Stimulated activated CD4-positive, alpha-beta T cell treated with anti-CD3 and anti-CD28 coated beads, Interleukin-4, amount 100 ng/mL, for 4 hours (primary cell): Measurements from ENCODE around the gene PARD6G.
"Not testable (repeated sequence)": the region's sequence is repeated elsewhere in the genome, so short reads cannot be mapped to it uniquely, and the experiment has no call there.

Experiments
- DNase-seq, 2 experiments: peaks; one replicate each; pipeline ENCODE4 v3.0.0-alpha.2; 2020

PARD6G gene

DNA sequence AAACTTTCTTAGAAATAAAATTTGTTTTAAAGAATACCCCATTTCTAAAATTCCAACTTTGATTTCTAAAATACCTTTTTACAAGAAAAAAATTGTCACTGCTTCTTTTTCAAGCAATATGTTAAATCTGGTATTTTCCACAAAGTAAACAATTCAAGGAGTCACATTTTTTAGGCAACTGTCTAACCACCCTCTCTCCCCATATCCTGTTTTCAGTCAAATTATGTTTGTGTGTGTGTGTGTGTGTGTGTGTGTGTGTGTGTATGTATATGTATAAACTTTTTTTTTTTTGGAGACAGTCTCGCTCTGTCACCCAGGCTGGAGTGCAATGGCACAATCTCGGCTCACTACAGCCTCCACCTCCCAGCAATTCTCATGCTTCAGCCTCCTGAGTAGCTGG lies 79.0 kb downstream of the PARD6G start:
- DNase-seq, result no peak

DNA sequence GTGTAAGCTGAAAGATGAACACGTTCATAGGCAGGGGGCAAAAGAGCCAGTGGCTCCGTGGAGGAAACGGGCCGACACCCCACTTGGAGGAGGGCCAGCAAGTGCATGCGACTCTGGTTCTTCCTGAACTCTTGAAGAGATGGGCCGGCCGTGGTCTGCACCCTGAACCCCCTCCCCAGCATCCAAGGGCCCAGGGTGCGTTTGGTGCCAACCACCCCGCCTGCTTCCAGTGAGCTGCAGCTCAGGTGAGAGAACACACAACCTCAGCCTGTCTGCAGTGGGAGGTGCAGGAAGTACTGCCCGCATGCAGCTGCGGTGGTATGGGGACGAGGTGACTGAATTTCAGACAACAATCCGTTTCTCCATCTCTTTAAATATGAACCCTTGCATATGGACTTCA lies 79.4 kb downstream of the PARD6G start:
- no peak for DNase-seq

DNA sequence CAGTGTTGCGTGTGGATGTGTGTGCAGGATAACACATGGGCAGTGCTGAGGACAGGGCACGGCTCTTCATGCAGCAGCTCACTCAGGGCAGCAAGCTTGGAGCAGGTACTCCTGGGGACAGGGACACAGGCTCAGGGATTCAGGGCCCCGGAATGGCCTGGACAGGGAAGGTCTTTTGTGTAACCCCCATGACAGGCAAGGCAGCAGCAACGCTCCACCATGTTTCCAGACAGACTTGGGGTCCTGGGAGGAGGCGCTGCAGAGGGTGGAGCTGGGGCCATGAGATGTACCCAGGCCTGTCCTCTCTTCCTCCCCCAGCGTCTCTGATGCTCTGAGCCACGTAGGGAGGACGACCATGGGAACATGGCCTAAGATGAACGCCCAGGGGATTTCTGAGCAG lies 80.0 kb downstream of the PARD6G start:
- DNase-seq, result no peak

DNA sequence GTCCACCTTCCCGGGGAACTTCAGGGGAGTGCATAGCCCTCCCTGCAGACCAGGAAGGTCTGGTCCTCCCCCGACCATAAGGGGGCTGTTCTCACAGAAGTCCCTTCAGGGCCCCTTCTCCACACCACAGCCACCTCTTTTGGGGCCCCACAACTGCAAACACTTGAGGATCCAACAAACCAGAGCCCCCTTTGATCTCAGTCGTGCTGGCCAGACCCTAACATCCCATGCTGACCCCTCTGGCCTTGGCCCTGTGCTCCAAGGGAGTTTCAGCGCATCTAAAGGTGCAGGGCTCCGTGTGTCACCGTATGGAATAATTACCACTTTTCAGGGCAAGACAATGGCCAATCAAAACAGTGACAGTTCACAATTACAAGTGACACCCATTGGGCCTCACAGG lies 80.6 kb downstream of the PARD6G start:
- no peak for DNase-seq

DNA sequence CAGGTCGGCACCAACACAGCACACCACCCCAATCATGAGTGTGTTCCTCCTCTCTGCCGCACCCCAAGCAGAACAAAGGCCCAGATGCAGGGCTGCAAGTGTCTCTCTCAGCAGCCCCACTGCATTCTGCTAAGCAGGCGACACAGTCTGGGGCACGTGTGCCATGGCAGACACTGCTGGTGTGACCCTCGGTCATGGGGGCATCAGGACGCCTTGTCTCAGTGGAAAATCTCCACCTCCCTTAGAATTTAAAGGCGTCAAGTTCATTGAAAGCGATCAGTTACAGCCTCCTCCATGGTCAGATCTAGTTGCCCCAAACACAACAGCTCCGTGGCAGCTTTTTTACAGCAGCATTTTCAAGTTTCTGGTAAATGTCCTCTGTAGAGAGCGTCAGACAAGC lies 81.1 kb downstream of the PARD6G start:
- DNase-seq, result no peak

DNA sequence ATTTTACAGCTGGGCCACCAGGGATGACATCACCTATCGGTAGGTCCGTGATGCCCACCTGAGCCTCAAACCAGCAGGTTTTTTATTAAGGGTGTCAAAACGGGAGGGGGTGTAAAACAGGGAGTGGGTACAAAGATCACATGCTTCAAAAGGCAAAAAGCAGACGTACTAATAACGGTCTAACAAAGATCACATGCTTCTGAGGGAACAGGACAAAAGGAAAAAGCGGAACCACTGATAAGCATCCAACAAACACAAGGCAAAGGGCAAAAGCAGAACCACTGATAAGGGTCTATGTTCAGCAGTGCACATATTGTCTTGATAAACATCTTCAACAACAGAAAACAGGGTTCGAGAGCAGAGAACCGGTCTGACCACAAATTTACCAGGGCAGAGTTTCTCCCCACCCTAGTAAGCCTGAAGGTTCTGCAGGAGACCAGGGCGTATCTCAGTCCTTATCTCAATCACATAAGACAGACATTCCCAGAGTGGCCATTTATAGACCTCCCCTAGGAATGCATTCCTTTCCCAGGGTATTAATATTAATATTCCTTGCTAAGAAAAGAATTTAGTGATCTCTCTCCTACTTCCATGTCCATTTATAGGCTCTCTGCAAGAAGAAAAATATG lies 82.5 kb downstream of the PARD6G start:
- not testable (repeated sequence) for DNase-seq

DNA sequence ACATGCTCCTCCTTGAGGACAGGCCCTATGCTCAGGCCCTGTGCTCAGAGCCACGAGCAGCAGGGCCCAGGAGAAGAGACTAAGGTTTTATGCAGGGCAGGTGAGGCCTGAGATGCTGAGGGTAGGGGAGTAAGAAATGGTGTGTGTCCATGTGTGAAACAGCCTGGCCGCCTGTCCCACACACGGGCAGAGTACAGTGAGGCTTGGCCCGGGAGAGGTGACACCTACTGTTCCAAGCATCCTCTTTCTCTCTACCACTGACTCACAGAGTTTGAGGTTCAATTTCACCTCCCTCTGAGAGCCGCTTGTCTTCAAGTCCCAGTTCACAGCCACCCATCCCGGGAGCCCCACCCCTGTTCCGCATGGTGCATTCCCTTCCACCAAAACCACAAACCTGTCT lies 84.1 kb downstream of the PARD6G start:
- no peak for DNase-seq

DNA sequence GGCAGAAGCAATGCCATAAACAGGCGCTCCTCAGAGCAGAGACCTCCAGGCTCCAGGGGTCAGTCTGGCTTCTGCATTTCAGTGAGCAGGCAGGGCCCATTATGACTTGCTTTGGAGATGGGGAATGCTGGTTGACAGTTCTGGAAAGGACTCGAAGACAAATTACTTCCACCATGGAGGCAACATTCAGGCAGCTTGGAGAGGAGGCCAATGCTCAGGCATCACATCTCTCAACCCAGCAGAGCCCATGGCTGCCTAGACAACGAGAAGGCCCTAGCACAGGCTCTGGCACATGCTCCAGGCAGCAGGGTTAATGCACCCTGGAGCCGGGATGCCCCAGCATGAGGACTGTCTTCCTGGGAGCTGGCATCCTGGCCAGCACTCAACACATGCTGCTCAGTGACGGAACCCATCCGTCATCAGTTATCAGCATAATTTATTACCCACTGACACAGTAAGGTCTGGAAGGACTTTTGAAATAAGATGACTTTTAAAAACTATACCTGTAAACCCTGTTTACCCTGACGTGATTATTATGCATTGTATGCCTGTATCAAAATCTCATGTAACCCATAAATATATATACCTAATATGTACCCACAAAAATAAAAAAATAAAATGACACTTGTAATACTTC lies 85.4 kb downstream of the PARD6G start:
- DNase-seq, result no peak

DNA sequence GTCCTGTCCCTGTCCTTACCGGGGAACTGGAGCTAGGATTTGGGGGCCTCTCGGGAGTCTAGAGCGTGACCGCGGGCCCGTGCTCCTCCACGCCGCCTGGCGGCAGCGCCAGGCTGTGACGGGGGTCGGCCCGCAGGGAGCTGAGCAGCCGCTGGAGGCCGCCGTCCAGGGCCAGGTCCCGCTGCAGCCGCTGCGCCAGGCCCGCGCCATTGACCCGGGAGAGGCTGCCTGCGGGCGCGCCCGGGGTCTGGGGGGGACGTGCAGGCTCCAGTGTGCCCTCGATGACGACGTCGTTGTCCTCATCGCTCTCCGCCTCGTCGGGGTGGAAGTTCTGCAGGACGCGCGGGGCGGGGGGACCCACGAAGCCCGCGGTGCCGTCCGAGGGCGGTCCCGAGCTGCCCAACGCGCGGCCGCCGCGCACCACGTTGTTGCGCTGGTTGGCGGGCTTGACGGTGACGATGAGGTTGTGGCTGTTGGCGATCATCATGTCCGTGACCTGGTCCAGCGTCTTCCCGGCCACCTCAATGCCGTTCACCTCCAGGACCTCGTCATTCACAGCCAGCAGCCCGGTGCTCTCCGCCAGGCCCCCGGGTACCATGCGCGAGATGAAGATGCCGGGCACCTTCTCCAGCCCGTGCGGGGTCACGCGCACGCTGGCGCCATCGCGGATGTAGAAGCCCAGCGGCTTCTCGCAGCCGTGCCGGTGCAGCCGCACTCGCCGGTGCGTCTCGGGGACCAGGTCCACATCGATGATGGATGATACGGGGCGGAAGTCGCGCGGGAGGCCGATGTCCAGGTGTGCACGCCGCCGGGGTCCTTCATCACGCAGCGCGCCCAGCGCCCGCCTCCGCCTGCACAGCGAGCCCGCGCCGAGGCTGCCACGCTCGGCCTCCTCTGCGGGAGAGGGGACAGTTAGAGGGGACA lies 87.3 kb downstream of the PARD6G start:
- peak; percentile 7 to 32 for DNase-seq

DNA sequence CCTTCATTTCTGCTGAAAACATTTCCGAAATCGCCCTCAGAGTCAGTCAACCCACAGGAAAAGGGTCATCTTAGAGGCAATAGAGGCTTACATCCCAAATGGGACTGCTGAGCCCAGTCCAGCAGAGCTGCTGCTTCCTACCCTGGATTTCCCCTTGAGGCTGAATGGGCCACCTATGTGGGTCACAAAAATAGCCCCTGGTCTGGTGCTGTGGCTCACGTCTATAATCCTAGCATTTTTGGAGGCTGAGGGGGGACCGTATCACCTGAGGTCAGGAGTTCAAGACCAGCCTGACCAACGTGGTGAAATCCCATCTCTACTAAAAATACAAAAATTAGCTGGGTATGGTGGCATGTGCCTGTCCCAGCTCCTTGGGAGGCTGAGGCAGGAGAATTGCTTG lies 88.9 kb downstream of the PARD6G start:
- no peak for DNase-seq

DNA sequence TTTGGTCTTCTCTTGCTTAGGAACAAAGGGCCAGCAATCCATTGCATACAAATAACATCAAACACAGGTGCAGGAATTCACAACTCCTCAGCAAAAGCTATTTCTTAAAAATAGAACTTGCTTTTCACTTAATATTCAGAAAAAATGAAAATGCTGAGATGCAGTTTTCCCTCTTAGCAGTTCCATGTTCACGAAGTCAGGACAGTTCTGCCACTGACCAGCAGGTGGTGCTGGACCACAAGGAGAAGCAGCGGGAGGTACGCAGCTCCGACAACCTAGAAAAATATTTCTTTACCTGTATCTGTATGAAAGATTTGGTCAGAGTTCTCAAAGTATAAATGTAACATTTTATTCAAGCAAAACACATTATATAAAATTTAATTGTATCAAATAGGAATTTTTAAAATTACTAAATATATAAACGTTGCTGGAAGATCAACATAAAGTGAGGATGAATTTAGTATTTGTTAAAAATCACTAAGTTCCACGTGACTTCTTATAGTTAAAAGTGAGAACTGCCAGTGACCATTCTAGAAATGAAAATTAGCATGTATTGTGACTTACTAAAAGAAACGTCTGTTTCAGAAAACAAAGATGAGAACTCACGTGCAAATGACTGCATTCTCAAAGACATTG lies 89.5 kb downstream of the PARD6G start:
- peak; percentile 64 to 70 for DNase-seq

DNA sequence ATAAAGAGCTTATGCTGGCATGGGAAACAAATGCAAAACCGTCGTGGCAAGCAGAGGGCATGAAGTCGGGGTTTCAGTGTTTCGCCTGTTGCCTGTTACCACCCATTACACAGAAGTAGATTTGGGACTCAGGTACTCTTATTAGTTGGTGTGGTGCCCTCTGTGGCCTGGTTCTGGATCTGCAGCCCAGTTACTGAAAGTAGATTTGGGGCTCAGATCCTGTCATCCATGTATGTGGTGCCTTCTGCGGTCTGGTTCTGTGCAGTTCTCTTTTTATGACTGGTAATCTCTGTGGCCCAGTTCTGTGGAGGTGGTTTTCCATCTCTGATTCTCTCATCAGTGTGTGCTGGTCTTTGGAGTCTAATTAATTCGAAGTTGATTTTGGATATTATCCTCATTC lies 93.0 kb downstream of the PARD6G start:
- peak in 1 of 2 experiments; percentile 14 for DNase-seq

DNA sequence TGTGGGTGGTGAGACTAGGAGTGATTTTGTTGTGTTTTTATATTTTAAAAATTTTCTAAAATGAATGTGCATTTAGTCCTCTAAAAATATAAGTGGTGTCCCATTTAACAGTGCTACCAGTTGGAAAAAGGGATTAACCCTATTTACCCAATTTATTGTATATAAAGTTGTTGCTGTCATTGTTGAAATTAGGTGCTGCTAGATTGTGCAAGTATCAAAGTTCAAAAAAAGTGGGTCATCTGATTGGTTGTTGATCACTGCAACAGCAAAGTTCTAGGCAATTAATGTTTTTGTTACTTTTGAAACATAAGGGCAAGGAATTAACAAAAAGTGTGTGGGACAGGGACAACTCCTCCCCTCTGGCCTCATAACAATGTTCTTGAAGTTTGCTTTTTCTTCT lies 97.6 kb downstream of the PARD6G start:
- no peak for DNase-seq

DNA sequence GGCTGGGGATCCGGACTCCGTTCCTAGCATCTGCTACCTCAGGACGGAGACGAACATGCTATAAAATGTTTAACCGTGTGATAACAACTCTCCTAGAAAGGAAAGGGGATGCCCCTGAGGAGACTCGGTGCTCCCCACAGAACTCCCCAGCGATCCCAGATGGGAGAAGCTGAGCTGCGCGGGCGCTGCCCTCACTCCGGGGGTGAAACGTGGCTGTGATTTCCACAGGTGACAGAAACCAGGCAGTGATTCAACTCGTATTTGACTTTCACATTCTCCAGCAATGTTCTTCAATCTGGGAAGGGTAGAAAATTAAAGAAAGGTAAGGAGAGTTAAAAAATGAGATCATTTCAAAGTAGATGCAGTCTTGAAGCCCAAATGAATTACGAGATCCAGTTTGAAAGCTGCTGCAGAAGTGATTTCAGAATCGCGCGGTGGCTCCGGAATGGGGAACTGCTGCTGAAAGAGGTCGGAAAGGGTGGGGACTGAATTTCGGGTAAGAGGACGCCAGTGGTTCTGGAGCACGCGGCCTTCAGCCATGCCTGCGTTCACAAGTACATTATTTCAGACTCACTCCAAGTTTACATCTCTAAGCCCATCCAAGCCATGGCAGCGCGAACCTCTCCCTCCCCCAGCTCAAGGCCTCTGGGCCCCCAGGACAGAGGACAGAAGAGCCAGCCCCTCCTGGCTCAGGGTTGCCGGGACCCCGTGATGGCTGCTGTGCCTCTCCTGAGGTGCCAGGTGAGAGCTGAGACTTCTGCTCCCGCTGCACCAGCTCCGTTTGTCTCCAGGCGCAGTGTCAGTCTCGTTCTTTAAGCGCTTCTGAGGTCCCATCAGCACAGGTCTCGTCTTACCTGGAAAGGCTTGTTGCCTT lies 98.8 kb downstream of the PARD6G start:
- no peak for DNase-seq

DNA sequence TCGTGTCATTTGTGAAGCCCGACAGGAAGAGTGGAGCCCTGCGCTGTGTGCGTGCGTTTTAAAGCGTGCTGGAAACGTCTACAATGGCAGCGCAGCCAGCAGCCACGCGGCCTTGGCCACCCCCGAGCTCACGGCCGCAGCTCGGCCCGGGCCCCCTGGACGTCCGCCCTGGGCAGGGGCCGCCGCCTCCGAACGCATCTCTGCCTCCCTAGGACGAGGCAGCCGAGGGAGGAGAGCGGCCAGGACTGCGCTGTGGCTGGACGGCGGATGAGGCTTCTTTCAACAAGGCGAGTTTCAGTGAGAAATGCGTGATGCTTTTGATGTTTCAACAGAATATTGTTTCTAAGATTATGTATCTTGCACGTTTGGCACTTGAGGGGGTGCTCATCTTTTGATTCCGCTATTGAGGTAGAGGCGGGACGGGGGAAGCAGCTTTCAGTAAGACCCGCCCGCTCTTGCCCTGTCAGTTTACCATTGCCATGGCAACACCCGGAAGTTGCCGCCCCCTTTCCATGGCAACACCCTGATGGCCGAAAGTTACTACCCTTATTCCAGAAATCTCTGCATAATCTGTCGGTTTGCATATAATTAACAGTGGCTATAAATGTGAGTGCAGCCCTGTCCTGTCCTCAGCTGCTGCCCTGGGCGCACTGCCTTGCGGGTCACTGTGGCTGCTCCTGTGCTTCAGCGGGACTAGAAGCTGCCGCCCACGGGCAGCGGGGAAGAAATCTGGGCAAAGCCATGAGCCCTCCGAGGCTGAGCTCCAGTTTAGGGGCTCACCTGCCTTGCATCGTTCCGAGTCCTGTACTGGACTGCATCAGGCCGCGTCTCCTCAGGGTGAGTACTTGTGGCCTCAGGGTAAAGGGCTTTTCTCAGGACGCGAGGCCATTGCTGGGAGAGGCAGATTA lies 99.6 kb downstream of the PARD6G start:
- DNase-seq, result peak; percentile 65 to 75

DNA sequence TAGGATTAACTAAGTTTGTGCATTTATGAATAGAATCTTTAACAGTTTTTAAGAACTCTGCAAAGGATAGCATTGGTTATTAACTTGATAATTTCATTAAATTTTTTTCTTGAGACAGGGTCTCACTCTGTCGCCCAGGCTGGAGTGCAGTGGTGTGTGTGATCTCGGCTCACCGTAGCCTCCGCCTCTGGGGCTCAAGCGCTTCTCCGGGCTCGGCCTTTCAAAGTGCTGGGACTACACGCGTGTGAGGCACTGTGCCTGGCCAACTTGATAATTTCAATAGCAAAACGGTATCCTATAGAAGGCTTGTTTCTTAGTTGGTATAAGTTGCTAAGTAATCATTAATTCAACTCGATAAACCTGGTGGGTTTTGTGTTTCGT lies 100.3 kb downstream of the PARD6G start:
- DNase-seq, result no peak

DNA sequence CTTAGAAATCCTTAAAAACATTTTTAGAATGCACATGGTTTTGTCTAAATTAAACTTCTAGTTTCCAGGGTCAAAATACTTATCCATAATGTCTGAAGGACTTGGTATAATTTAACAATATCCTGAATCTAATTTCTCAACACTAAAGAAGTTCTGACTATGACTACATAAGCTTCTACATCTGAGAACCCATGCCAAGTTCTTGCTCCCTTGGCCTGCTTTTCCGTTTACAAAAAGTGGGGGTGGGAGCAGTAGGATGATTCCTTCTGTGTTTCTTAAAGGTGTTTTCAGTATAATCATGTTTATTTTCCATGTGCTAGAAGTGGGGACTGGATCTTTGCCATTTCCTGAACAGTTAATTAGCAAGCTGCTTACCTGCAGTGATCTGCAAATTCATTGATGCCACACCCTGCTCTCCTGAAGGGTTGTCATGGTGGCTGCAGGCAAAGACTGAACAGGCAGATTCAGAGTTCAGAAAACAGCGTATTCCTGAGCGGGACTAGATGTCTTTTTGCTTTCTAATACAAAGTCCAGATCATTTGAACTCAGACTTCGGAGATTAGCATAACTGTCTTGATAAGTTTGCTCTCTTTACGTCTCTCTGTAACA lies 102.0 kb downstream of the PARD6G start:
- DNase-seq, result no peak

DNA sequence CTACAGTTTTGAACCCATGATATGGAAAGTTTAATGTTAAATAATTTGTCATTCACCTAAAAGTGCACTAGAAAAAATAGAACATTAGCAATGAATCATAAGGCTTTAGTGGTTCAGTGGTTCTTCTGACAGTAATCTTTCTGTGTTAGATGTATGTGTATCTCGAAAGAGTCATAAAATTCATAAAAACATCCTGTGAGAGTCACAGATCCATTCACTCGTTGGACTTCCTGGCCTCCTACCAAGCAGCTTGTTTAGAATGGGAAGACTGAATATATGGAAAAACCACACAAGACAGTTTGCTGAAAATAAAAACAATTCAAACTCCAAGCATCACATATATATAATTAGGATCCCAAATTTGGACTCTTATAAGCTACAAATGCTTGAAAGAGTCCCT lies 103.4 kb downstream of the PARD6G start:
- no peak for DNase-seq

DNA sequence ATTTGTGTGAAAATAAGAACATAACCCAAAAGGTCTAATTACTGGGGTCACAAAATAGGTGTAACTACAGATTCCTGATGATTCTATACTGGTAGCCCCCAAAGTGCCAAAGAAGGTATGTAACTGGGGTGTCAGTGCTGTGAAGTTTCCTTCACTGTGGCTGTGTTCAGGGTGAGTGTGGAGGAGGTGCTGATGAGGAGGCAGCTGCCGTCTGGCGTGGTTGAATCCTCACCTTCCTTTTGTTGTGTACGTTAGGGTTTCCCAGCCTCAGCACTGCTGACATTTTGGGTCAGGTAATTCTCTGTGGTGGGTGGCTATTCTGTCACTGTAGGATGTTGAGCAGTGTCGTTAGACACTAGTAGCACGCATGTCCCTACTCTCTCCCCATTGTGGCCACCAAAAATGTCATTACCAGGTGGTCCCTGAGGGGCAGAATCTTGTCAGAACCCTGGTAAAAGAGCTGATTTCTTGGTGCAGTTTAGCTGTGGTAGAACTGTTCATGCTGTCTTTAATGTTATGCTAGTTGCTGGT lies 106.8 kb downstream of the PARD6G start:
- DNase-seq, result no peak

DNA sequence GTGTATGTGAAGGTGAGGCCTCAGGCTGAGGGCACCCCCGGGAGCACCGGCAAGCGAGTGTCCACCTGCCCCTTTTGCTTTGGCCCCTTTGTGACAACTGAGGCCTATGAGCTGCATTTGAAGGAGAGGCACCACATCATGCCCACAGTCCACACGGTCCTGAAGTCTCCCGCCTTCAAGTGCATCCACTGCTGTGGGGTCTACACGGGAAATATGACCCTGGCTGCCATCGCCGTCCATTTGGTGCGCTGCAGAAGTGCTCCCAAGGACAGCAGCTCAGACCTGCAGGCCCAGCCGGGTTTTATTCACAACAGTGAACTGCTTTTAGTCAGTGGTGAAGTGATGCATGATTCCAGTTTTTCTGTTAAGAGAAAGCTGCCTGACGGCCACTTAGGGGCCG lies 109.3 kb downstream of the PARD6G start:
- no peak for DNase-seq

DNA sequence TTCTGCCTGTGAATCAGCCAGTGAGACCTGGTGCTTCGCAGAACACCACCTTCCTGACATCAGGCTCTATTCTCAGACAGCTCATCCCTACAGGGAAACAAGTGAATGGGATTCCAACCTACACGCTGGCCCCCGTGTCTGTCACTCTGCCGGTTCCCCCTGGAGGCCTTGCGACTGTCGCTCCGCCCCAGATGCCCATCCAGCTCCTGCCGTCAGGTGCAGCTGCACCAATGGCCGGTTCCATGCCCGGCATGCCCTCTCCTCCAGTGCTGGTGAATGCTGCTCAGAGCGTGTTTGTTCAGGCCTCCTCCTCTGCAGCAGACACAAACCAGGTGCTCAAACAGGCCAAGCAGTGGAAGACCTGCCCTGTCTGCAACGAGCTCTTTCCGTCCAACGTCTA lies 110.2 kb downstream of the PARD6G start:
- no peak for DNase-seq
